GM18517 (cell line): ENCODE data around the gene PYGB.

ENCODE experiments used
- ATAC-seq: cut with Tn5 transposase; IDR thresholded peaks from one replicate; pipeline ENCODE4 v1.9.1; 2021; ENCODE audit warnings: mild to moderate bottlenecking, moderate library complexity; ENCODE audit not compliant: unreplicated experiment

Gene PYGB

DNA sequence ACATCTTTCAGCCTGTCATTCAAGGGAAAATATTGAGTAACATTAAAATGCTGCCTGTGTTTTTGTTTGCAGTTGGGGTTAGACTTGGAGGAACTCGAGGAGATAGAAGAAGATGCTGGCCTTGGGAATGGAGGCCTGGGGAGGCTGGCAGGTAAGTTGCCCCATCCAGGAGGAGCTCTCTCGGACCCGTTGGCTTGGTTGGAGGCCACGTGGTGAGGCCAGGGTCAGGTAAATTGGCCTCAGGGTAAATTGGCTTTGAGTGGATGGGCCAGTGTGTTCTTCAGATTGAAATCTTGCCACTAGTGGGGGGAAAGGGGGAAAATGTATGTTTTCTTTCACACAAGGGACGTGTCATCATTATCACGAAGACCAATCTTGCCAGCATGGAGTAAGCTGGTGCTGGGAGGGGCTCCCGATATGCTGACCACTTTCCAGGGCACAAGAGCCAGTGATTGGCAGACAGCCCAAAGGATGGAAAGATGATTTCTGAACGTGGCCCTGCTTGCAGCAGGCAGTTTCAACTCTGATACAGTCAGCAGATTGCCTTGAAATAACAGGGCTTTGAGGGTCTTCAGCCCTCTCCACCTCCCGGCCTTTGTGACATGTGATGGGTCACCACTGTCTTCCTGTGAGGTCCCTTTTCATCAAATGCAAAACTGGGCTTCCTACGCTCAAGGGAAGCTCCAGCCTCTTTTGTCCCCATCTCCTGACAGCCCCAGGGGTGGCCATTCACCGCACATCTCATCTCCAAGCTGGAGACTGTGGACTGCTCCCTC is 21.4 kb downstream of the PYGB start:
- no peak for ATAC-seq

DNA sequence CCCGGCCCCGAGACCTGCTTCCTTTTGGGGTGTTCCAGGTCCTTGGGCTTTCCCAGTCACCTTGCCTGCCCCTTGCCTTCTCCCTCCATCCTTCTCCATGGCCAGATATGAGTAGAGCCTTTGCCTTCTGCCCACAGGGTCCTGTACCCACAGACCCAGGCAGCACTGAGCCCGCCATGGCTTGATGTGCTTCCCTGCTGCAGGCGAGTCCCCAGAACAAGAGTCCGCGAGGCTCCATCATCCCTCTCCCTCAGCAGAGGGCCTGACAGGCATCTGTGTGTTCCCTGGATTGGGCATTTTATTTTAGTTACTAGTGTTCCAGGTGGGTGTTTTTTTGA is 21.9 kb downstream of the PYGB start:
- no peak for ATAC-seq

- ATAC-seq = no peak
Measured at GRCh38 chr20:25270829-25271251, 23.0 kb downstream of the PYGB start.

DNA sequence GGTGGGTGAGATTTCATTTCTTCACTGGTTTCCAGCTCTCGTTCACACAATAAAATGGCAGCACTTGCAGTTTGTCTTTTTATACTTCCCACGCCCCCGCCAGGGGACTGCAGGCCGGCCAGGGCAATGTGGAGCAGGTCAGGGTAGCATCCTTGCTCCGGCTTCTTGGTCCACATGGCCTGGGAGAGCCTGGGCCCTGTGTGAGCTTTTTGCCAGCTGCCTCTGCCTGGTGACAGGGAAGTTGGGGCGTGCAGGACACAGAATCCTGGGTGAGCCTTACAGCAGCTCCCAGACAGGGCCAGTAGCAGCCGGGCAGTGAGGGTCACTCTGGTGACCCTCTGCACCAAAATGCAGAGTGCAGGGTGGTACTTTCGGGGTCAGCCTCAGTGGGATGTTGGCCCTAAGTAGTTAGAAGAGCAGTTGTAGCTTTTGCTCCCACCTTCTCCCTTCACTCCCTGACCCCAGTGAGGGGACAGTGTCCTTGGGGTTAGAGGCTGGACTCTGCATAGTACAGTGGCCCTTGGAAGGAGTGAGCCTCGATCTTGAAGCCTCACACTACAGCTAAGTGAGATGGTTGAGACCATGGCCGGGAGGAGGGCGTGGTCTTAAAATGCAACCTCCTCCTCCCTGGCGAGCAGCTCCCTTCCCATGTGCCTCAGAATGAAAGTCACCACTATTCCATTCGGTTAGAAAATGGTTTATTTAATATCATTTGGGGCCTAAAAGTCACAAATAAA is 23.8 kb downstream of the PYGB start:
- ATAC-seq = no peak

DNA sequence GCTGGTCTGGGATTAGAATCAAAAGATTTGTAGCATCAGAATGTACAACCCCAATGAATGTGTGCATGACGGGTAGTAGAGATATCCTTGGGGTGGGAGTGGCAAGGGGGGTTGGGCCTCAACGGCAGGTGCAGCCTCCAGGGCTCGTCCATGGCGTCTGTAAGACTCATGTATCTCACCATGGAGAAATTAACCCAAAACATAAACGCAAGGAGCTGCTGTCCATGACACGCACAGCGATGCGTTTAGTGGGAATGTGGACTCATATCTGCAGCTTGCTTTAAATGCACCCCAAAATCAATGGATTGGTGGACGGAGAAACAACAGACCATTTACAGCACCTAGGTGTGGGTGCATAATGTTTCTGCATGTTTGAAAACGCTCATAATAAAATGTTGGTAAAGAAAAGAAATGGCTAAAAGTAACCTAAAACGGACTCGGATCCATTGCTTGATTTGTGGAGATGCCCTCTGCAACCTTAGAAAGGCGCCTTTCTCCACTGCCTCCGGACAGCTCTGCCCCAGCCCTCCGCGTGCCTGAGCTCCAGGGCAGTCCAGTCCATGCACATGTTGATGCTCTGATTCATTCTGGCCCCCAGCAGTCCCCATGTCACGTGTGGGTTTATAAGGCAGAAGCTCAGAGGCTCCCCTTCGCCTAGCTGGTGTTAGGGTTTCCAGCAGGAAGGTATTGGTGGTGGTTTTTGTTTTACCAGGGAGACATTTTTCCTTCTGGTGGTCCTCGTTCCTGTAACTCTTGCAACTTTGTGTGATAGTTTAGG is 24.5 kb downstream of the PYGB start:
- no peak for ATAC-seq

- ATAC-seq = no peak
Measured at GRCh38 chr20:25273046-25273445, 25.2 kb downstream of the PYGB start.

DNA sequence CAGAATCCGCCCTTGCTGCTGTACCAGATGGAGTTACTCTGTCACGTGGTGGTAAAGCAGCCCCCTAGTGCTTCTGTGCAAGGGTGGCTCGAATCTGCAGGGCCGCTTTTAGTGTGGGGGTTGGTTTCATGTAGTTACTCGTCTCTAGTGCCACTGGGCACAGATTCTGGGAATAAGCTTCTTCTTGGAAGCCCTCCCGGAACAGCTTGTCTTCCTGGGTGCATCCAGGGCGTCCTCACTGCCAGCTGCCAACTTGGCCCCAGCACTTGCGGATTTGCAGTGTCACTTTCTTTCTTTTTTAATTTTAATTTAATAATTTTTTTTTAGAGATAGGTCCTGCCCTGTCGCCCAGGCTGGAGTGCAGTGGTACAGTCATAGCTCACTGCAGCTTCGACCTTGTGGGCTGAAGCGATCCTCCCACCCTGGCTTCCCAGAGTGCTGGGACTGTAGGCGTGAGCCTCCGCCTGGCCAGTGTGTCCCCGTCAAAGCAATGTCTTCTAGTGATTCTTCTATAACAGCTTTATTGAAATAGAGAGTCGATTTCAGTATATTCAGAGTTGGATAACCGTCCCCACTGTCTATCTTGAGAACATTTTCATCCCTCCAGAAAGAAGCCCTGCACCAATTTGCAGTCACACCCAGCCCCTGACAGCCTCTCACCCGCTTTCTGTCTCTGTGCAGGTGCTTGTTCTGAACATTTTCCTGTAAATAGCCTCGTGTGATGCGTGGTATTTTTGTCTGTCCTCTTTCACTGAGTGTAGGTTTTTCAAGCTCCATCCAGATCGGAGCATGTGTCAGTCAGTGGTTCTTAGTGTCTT is 25.9 kb downstream of the PYGB start:
- ATAC-seq = no peak

- no peak for ATAC-seq
Measured at GRCh38 chr20:25274481-25274880, 26.6 kb downstream of the PYGB start.

DNA sequence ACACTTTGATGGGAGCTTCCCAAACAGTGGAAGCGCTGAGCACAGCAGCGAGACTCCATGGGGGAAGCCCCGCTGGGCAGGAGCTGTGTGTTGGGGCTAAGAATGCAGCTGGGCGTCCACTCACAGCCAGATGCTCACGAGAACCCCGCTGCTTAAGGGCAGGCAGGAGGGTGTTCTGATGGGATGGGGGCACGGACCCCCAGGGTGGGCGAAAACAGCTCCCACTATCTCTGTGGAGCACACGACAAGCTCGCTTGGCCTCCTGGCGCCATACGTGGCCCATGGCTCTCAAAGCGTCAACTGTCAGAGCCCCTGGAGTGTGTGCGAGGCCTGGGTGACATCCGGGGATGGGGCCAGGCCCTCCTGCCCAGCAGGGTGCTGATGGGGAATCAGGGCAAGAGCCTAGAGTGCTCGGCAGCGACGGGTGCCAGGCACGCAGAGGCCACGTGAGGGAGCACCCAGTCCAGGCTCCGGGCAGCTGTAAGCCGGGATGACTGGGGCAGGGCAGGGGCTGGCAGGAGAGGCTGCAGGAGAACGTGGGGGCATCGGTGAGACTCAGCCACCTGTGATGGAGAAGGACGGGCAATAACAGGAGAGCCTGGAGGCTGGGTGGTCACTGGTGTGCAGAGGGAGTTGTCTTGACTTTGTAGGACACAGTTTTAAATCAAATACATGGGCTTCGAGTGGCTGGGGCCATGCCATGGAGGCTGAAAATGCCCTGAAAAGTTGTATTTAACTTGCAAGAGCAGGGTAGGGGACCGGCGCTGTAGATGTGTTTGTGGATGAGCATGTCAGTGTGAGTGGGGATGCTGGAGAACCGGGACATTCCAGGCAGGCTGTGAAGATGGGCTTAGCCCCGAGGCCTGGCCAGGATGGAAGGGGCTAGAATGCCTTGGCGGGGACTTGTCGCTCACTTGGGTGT is 27.3 kb downstream of the PYGB start:
- ATAC-seq = no peak

DNA sequence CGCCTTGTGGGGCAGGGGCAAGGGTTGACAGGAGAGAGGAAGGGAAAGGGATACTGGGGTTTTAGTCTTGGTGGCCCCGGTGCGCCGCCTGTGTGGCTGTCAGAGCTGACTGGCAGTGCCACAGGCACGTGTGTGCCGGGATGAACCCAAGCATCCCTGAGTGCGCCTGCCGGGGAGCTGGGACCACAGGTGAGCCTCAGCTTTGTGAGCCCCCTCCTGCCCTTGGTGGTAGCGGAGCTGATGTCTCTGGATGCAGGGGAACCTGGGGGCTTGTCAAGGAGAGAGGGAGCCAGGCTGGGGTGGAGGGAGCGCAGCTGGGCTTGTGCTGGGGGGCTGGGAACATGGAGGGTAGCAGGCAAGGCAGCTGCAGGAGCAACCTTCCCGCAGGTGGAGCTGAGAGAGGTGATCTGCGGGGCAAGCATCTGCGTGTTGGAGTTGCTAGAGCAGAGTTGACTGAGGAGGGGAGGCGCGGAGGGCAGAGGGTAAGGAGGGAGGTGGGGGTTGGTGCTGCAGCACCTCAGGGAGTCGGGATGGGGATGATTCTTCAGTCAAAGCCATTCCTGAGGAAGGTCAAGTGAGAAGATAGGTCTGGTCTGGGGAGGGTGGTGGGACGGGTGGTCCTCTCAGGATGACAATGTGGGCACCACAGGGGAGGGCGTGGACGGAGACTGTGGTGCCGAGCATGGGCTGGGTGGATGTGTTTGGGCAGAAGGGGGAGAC is 28.1 kb downstream of the PYGB start:
- no peak for ATAC-seq

- ATAC-seq = no peak
Measured at GRCh38 chr20:25276533-25277050, 28.7 kb downstream of the PYGB start.

DNA sequence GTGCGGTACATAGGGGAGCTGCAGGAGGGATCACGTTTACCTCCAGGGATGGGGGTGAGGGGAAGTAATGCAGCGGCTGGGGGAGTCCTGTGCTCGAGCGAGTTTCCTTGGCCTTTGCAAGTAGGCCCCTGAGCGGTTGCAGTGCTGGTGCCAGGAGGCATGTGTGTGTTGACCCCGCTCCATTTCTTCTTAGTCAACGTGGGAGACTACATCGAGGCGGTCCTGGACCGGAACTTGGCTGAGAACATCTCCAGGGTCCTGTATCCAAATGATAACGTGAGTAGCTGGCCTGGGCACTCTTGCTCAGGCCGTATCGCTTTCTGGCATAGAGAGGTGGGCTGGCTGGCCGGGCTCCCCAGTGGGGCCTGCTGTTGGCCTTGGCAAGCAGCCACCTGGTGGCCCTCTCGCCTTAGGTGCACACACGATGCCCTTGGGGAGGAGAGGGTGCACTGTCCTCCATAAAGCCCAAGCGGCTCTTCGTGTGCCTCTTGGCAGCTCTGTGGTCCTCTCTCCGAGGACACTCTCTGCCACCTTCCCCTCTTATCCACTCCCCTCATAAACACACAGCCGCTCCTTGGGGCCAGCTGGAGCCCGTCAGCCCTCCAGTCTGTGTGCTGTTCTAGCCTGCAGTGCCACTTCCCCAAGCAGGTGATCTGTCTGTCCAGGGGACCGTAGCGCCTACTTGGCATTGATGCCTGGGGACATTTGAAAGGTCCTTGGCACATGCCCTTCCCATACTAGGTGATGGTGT is 29.3 kb downstream of the PYGB start:
- ATAC-seq = no peak

- no peak for ATAC-seq
Measured at GRCh38 chr20:25277941-25278521, 30.1 kb downstream of the PYGB start.

DNA sequence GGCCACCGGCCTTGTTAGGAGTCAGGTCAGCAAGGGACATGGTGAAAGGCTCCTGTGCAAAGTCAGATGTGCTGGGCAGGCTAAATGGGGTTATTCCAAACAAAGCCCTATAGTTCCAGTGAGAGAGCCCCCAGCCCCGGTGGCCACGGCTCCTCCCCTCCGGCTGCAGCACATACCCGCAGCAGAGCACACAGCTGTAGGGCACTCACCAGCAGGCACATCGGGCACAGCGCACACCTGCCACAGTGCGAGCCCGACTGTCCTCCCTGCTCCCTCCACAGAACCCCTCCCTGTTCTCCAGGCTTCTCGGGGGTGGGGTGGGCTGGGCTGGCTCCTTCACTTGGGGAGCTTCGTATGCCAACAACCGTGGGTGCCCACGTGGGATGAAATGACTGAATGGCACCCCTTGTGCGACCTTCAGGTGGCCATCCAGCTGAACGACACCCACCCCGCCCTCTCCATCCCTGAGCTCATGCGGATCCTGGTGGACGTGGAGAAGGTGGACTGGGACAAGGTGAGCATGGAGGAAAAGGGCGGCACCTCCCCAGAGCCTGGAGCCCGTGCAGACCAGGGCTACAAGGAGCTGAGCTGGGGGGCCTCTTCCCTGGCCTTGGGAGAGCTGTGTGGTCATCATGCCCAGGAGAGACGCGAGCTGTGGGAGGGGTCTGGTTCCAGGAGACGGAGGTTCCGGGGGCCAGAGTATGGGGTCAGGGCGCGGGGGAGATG is 30.9 kb downstream of the PYGB start:
- ATAC-seq = no peak

DNA sequence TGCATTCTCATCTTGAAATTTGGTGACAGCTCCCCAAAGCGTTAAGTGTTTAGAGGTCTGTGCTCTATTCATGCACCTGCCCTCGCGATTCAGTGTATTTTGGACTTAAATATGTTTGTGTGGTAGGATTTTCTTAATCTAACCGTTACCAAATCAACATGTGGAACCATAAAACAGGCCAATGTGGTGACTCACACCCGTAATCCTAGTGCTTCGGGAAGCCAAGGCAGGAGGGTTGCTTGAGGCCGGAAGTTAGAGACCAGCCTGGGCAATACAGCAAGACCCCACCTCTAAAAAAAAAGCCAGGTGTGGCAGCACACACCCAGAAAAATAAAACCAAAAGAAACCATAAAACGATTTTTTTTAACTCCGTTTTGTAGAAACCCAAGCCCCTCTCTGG is 31.5 kb downstream of the PYGB start:
- ATAC-seq = no peak

GRCh38 chr20:25280051-25280573 is 32.2 kb downstream of the PYGB start:
- ATAC-seq = no peak
